Lower leg skin (tissue), 4 donors: ENCODE measurements around the gene PDK4. TPM values are rescaled to one million over a fixed set of nuclear protein-coding genes. Genes with fewer than 3 reads are reported as not detected.

ENCODE experiments used
- DNase-seq, 2 donors: peaks; one replicate each; pipeline ENCODE4 v3.0.0-alpha.2; 2019; ENCODE audit warnings: low spot score in 2 of 2
- H3K4me3 ChIP-seq: fragments of 200-600 bp; sonication (generic); 2 replicates; pipeline ENCODE4 v1.5.1; 2017; ENCODE audit warnings: mild to moderate bottlenecking, low read depth; ENCODE audit not compliant: poor library complexity, severe bottlenecking
- CTCF ChIP-seq, 3 donors: fragments of 450-650 bp; IDR thresholded peaks; one replicate each; pipeline ENCODE4 v1.5.1; 2016; ENCODE audit warnings: antibody characterized with exemption in 3 of 3, mild to moderate bottlenecking in 3 of 3, moderate library complexity in 2 of 3
- POLR2A ChIP-seq, 2 donors: fragments of 450-650 bp; IDR thresholded peaks; one replicate each; pipeline ENCODE4 v1.6.1; 2016 to 2017; ENCODE audit warnings: antibody characterized with exemption in 2 of 2, mild to moderate bottlenecking in 1 of 2, moderate library complexity in 1 of 2
- WGBS, 2 donors: methylation state at CpG; one replicate each; pipeline ENCODE4 v1.1.5; 2018; 5-methylcytosine and 5-hydroxymethylcytosine counted together
- intact Hi-C: fragments of 100-400 bp; cut with DNase I; formaldehyde crosslinking; loops from one replicate; pipeline ENCODE4 v1.15.0; 2023; ENCODE audit warnings: low total_unique reads
- total RNA-seq, 4 donors: library from RNA; depleted of rRNA; stranded (reverse); fragments of >200 nt; gene quantifications; one replicate each; pipeline ENCODE4 v1.1.0, GENCODE V29; 2016

The PDK4 gene
- total RNA-seq, 4 donors from 2014 or later, result 64.3 to 1,085 (median 625) TPM

GRCh38 chr7:95593343-95593742 is 3.0 kb downstream of the PDK4 start:
- TF ChIP-seq POLR2A (IDR thresholded peaks at IDR 0.05), result no peak
- TF ChIP-seq CTCF (IDR thresholded peaks at IDR 0.05), result no peak
- H3K4me3 ChIP-seq, result peak overlapping the region; percentile 17
- intact Hi-C loops, result no loop called here
- no peak for DNase-seq
- 36 to 45% methylated on average over 2 of the region's 2 CpGs for WGBS, 2 donors

- no peak overlapping the region for H3K4me3 ChIP-seq
- no peak for DNase-seq
- WGBS, 2 donors, result 89 to 93% methylated on average over 5 of the region's 5 CpGs
- intact Hi-C loops, result no loop called here
- no peak for TF ChIP-seq CTCF (IDR thresholded peaks at IDR 0.05)
- TF ChIP-seq POLR2A (IDR thresholded peaks at IDR 0.05), result no peak
Observed at GRCh38 chr7:95592570-95592969, 3.7 kb downstream of the PDK4 start.

GRCh38 chr7:95590387-95591248 is 5.7 kb downstream of the PDK4 start:
- TF ChIP-seq POLR2A (IDR thresholded peaks at IDR 0.05) (no peak), CTCF (IDR thresholded peaks at IDR 0.05) (no peak)
- WGBS, 2 donors, result 50 to 61% methylated on average over 5 of the region's 5 CpGs
- H3K4me3 ChIP-seq, result no peak overlapping the region
- intact Hi-C loops, result no loop called here
- no peak for DNase-seq

GRCh38 chr7:95589766-95590165 is 6.5 kb downstream of the PDK4 start:
- no peak overlapping the region for H3K4me3 ChIP-seq
- WGBS, 2 donors, result 94 to 97% methylated on average over 1 of the region's 1 CpG
- TF ChIP-seq POLR2A (IDR thresholded peaks at IDR 0.05), result no peak
- TF ChIP-seq CTCF (IDR thresholded peaks at IDR 0.05), result no peak
- intact Hi-C loops, result no loop called here
- no peak for DNase-seq

GRCh38 chr7:95589031-95589430 is 7.3 kb downstream of the PDK4 start:
- H3K4me3 ChIP-seq, result no peak overlapping the region
- intact Hi-C loops, result no loop called here

More at GRCh38 chr7:95589031-95589430, 7.3 kb downstream of the PDK4 start:
- no peak for DNase-seq
- TF ChIP-seq POLR2A (IDR thresholded peaks at IDR 0.05) (no peak), CTCF (IDR thresholded peaks at IDR 0.05) (no peak)
